HepG2 (cell line): ENCODE results near the gene FAM222A.

Experiments
- ELF1 ChIP-seq: sonication (generic); formaldehyde crosslinking; IDR thresholded peaks from 2 replicates; pipeline ENCODE4 v1.4.0; 2020; ENCODE audit warnings: missing genetic modification reagents
- EP300 ChIP-seq, 3 experiments: sonication (generic) in 1 of 3; formaldehyde crosslinking in 1 of 3; IDR thresholded peaks; 2 replicates each; pipeline versions ENCODE4 v1.5.1 to v1.6.1; 2011 to 2020; ENCODE audit warnings: low read depth in 2 of 3, low read length in 2 of 3, borderline replicate concordance in 1 of 3, improper control_type of control experiment in 1 of 3, mild to moderate bottlenecking in 1 of 3, missing genetic modification reagents in 1 of 3, moderate library complexity in 1 of 3
- FLYWCH1 ChIP-seq: sonication (generic); formaldehyde crosslinking; IDR thresholded peaks from 2 replicates; pipeline ENCODE4 v1.8.1; 2023; ENCODE audit warnings: mild to moderate bottlenecking, missing genetic modification reagents
- JUN ChIP-seq: sonication (generic); formaldehyde crosslinking; IDR thresholded peaks from 2 replicates; pipeline ENCODE4 v1.4.0; 2020; ENCODE audit warnings: mild to moderate bottlenecking, missing genetic modification reagents
- KAT8 ChIP-seq: IDR thresholded peaks from 2 replicates; pipeline ENCODE4 v1.6.1; 2016; ENCODE audit warnings: missing genetic modification reagents, missing compliant biosample characterization
- MATR3 ChIP-seq: sonication (generic); formaldehyde crosslinking; IDR thresholded peaks from 2 replicates; pipeline ENCODE4 v1.4.0; 2020; ENCODE audit warnings: missing genetic modification reagents
- SP1 ChIP-seq, 2 experiments: fragments of 450-650 bp in 1 of 2; sonication (generic) in 1 of 2; formaldehyde crosslinking in 1 of 2; IDR thresholded peaks; 2 replicates each; pipeline versions ENCODE4 v1.4.0 to v1.6.1; 2016 to 2020; ENCODE audit warnings: missing genetic modification reagents in 1 of 2
- ZBTB33 ChIP-seq: sonication (generic); formaldehyde crosslinking; IDR thresholded peaks from 2 replicates; pipeline ENCODE4 v1.4.0; 2020; ENCODE audit warnings: missing genetic modification reagents
- ZNF20 ChIP-seq: sonication (generic); formaldehyde crosslinking; IDR thresholded peaks from 2 replicates; pipeline ENCODE4 v1.4.0; 2020; ENCODE audit warnings: mild to moderate bottlenecking, moderate library complexity, missing genetic modification reagents
- ZNF446 ChIP-seq: sonication (generic); formaldehyde crosslinking; IDR thresholded peaks from 2 replicates; pipeline ENCODE4 v1.5.0; 2020; ENCODE audit warnings: mild to moderate bottlenecking, missing genetic modification reagents
- ZZZ3 ChIP-seq: sonication (generic); formaldehyde crosslinking; IDR thresholded peaks from 2 replicates; pipeline ENCODE4 v1.4.0; 2020; ENCODE audit warnings: missing genetic modification reagents, mild to moderate bottlenecking, borderline replicate concordance
- TF ChIP-seq, protein P1 (sequence below): sonication (generic); formaldehyde crosslinking; IDR thresholded peaks from 2 replicates; pipeline ENCODE4 v1.5.0; 2020; ENCODE audit warnings: mild to moderate bottlenecking, missing genetic modification reagents

DNA sequence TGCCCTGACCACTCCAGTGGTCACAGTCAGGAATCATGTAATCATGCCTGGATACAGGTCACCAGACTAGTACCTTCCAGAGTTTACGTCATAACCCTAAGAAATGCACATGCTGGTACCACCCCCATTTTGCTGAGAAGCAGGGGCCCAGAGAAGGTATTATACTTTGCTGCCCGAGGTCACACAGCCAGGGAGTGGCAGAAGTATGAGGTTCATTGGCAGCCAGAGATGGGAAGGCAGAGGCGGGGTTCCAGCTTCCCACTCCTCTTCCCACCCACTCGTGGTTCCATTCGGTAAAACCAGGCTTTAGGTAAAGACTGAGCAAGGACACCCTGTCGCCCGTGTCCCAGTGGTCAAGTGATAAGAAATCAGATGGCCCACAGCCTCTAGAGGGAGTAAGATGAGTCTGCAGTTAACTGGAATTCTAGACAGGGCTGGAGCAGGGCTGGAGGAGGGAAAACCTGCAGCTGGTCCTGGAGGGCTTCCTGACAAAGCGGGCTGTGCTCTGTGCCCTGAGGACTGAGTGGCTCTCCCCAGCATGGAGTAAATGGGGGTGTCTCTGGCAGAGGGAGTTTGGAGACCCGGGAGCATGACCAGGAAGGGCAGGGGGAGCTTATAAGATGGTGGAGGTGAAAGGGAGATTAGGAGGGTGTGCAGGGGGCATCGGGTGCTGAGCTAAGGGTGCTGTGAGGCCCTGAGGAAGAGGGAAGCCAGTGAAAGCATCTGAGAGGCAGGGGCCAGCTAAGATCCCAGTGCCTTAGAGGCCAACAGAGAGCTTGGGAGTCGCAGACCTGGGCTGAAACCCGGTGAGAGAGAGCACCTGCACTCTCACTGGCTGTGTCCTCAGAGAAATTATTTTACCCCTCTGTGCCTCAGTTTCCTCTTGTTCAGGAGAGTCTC lies 5.7 kb downstream of the FAM222A start:
- TF ChIP-seq ZZZ3 (CRISPR knock-in tag): no peak
- no peak for TF ChIP-seq EP300 (IDR thresholded peaks at IDR 0.05; ENCODE audit: low read depth in 2 of 2, low read length in 2 of 2)
- TF ChIP-seq EP300 (CRISPR knock-in tag; IDR thresholded peaks at IDR 0.05; ENCODE audit: borderline replicate concordance): no peak
- no peak for TF ChIP-seq ELF1 (CRISPR knock-in tag)
- TF ChIP-seq MATR3 (CRISPR knock-in tag): no peak
- TF ChIP-seq ZBTB33 (CRISPR knock-in tag): no peak
- no peak for TF ChIP-seq KAT8 (CRISPR knock-in tag)
- no peak for TF ChIP-seq JUN (CRISPR knock-in tag)
- no peak for TF ChIP-seq SP1 (IDR thresholded peaks at IDR 0.05)
- TF ChIP-seq SP1 (CRISPR knock-in tag; IDR thresholded peaks at IDR 0.05): no peak
- TF ChIP-seq, protein P1, sequence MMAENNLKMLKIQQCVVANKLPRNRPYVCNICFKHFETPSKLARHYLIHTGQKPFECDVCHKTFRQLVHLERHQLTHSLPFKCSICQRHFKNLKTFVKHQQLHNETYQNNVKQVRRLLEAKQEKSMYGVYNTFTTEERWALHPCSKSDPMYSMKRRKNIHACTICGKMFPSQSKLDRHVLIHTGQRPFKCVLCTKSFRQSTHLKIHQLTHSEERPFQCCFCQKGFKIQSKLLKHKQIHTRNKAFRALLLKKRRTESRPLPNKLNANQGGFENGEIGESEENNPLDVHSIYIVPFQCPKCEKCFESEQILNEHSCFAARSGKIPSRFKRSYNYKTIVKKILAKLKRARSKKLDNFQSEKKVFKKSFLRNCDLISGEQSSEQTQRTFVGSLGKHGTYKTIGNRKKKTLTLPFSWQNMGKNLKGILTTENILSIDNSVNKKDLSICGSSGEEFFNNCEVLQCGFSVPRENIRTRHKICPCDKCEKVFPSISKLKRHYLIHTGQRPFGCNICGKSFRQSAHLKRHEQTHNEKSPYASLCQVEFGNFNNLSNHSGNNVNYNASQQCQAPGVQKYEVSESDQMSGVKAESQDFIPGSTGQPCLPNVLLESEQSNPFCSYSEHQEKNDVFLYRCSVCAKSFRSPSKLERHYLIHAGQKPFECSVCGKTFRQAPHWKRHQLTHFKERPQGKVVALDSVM (CRISPR knock-in tag): no peak
- TF ChIP-seq FLYWCH1 (CRISPR knock-in tag): no peak
- no peak for TF ChIP-seq ZNF20 (CRISPR knock-in tag)
- TF ChIP-seq ZNF446 (CRISPR knock-in tag): no peak
